Gastroesophageal sphincter (tissue), 4 donors: ENCODE results near the gene LHX3. TPM values are rescaled to one million over a fixed set of nuclear protein-coding genes. Genes with fewer than 3 reads are reported as not detected.

ENCODE experiments used
- ATAC-seq: fragments of 150-250 bp; one replicate; pipeline ENCODE4 v1.9.1; 2016; ENCODE audit warnings: mild to moderate bottlenecking, moderate library complexity
- H3K27ac ChIP-seq, 4 donors: fragments of 200-600 bp; sonication (generic) in 3 of 4; 1 replicate in 3 of 4; 2 replicates in 1 of 4; pipeline ENCODE4 v1.5.1; 2016 to 2019
- H3K27me3 ChIP-seq: fragments of 200-600 bp; sonication (generic); one replicate; pipeline ENCODE4 v1.5.1; 2019
- H3K36me3 ChIP-seq, 2 donors: fragments of 200-600 bp; sonication (generic); one replicate each; pipeline ENCODE4 v1.5.1; 2019; ENCODE audit warnings: control low read depth in 1 of 2
- H3K4me1 ChIP-seq, 3 donors: fragments of 200-600 bp; sonication (generic); 1 replicate in 2 of 3; 2 replicates in 1 of 3; pipeline ENCODE4 v1.5.1; 2016 to 2019; ENCODE audit warnings: control low read depth in 2 of 3
- H3K4me3 ChIP-seq, 2 donors: fragments of 200-600 bp; sonication (generic); one replicate each; pipeline ENCODE4 v1.5.1; 2019; ENCODE audit warnings: mild to moderate bottlenecking in 1 of 2, moderate library complexity in 1 of 2
- H3K9me3 ChIP-seq, 3 donors: fragments of 200-600 bp; sonication (generic); one replicate each; pipeline ENCODE4 v1.5.1; 2017 to 2019; ENCODE audit warnings: control low read depth in 2 of 3
- CTCF ChIP-seq, 4 experiments: fragments of 200-600 bp in 2 of 4; fragments of 450-650 bp in 2 of 4; sonication (generic) in 1 of 4; IDR thresholded peaks; one replicate each; pipeline ENCODE4 v1.5.1; 2017 to 2019; ENCODE audit warnings: antibody characterized with exemption in 4 of 4, mild to moderate bottlenecking in 2 of 4, moderate library complexity in 2 of 4
- EP300 ChIP-seq: sonication (generic); formaldehyde crosslinking; IDR thresholded peaks from one replicate; pipeline ENCODE4 v1.6.1; 2017; ENCODE audit warnings: antibody characterized with exemption, mild to moderate bottlenecking
- POLR2A ChIP-seq, 2 donors: fragments of 450-650 bp; IDR thresholded peaks; one replicate each; pipeline ENCODE4 v1.6.1; 2017; ENCODE audit warnings: antibody characterized with exemption in 2 of 2, mild to moderate bottlenecking in 2 of 2, moderate library complexity in 1 of 2
- POLR2AphosphoS5 ChIP-seq: sonication (generic); formaldehyde crosslinking; IDR thresholded peaks from one replicate; pipeline ENCODE4 v1.6.1; 2017; ENCODE audit warnings: antibody characterized with exemption
- WGBS, 2 donors: methylation state at CpG; one replicate each; pipeline ENCODE4 v1.1.5; 2018; ENCODE audit warnings: low coverage in 1 of 2; 5-methylcytosine and 5-hydroxymethylcytosine counted together
- total RNA-seq, 4 donors: library from RNA; depleted of rRNA; stranded (reverse); fragments of >200 nt; gene quantifications; one replicate each; pipeline ENCODE4 v1.1.0, GENCODE V29; 2016

Gene LHX3
- not detected for total RNA-seq

GRCh38 chr9:136204838-136205706, at the start of gene LHX3:
LHX3 (minus strand) TSS chr9:136205128; CDS start chr9:136205012, 116 bp downstream.
- TF ChIP-seq CTCF (IDR thresholded peaks at IDR 0.05) (no peak), EP300 (no peak), POLR2A (IDR thresholded peaks at IDR 0.05) (no peak), POLR2AphosphoS5 (no peak)
- no peak within 1 kb of the TSS for H3K4me3 ChIP-seq
- WGBS, 2 donors: no CpG with 5 or more reads among the region's 70 CpGs
- peaks cover 0 to 28% of the 10 kb centered on the region in 2 donors for H3K36me3 ChIP-seq
- H3K27me3 ChIP-seq: peaks cover 58% of the 10 kb centered on the region
- no peak within 1 kb of the TSS for H3K27ac ChIP-seq
- H3K4me1 ChIP-seq: peaks cover 0 to 14% (median 0%) of the 10 kb centered on the region in 3 donors
- peaks cover 0 to 6% (median 0%) of the 10 kb centered on the region in 3 donors for H3K9me3 ChIP-seq
- ATAC-seq: no peak

- TF ChIP-seq POLR2AphosphoS5 (no peak), POLR2A (IDR thresholded peaks at IDR 0.05) (no peak), EP300 (no peak), CTCF (IDR thresholded peaks at IDR 0.05) (no peak)
- H3K27ac ChIP-seq: no peak overlapping the region
- no peak for ATAC-seq
- H3K4me1 ChIP-seq: no peaks in the 10 kb centered on the region
- no peaks in the 10 kb centered on the region for H3K9me3 ChIP-seq
- H3K27me3 ChIP-seq: peaks cover 55% of the 10 kb centered on the region
- WGBS, 2 donors: 80% methylated on average over 2 of the region's 32 CpGs; no CpG with 5 or more reads in 1 of the 2 donors
- no peak overlapping the region for H3K4me3 ChIP-seq
- H3K36me3 ChIP-seq: no peaks in the 10 kb centered on the region
Observed at GRCh38 chr9:136253246-136254130, 48.6 kb upstream of the LHX3 start.

- TF ChIP-seq POLR2AphosphoS5 (no peak), CTCF (IDR thresholded peaks at IDR 0.05) (no peak), EP300 (no peak), POLR2A (IDR thresholded peaks at IDR 0.05) (no peak)
- Histone ChIP-seq H3K4me1 (no peaks in the 10 kb centered on the region), H3K27me3 (peaks cover 49% of the 10 kb centered on the region), H3K36me3 (no peaks in the 10 kb centered on the region), H3K4me3 (no peak overlapping the region), H3K9me3 (no peaks in the 10 kb centered on the region), H3K27ac (no peak overlapping the region)
- no CpG with 5 or more reads among the region's 10 CpGs for WGBS, 2 donors
- ATAC-seq: no peak
Observed at GRCh38 chr9:136252846-136253245, 47.9 kb upstream of the LHX3 start.

- Histone ChIP-seq H3K4me1 (no peaks in the 10 kb centered on the region), H3K27me3 (peaks cover 44% of the 10 kb centered on the region), H3K27ac (no peak overlapping the region), H3K4me3 (no peak overlapping the region), H3K36me3 (no peaks in the 10 kb centered on the region), H3K9me3 (no peaks in the 10 kb centered on the region)
- ATAC-seq: no peak
- no CpG with 5 or more reads among the region's 29 CpGs for WGBS, 2 donors
- TF ChIP-seq EP300 (no peak), POLR2A (IDR thresholded peaks at IDR 0.05) (no peak), POLR2AphosphoS5 (no peak), CTCF (IDR thresholded peaks at IDR 0.05) (no peak)
Observed at GRCh38 chr9:136252281-136252680, 47.4 kb upstream of the LHX3 start.
